ENCODE data around the gene OR9K2.
"Not testable (repeated sequence)": the region's sequence is repeated elsewhere in the genome, so short reads cannot be mapped to it uniquely, and the experiment has no call there.

Gene OR9K2

GRCh38 chr12:55171445-55171844 is 45.2 kb downstream of the OR9K2 start:
- H4K20me1 ChIP-seq (ENCODE audit: low read depth, low read length), result no peaks in the 10 kb centered on the region
- H2AFZ ChIP-seq (ENCODE audit: low read depth, low read length, severe bottlenecking), result no peak overlapping the region
- no peak for TF ChIP-seq EZH2phosphoT487 (conservative IDR thresholded peaks at IDR 0.05; ENCODE audit: low read length)
- no peak for TF ChIP-seq CTCF (IDR thresholded peaks at IDR 0.05; ENCODE audit: insufficient read depth, low read length, poor library complexity, severe bottlenecking)
- H3F3A ChIP-seq (ENCODE audit: insufficient read depth), result no peaks in the 10 kb centered on the region
- no peak overlapping the region for H3K4me3 ChIP-seq (ENCODE audit: insufficient read depth, low read length, poor library complexity, severe bottlenecking)
- no peak overlapping the region for H3K27ac ChIP-seq (ENCODE audit: low read depth, low read length)
- H3K79me2 ChIP-seq (ENCODE audit: insufficient read depth, low read length), result no peaks in the 10 kb centered on the region
- H3K9me3 ChIP-seq (ENCODE audit: insufficient read depth, low read length), result no peaks in the 10 kb centered on the region
- H3K9me2 ChIP-seq (replicated peaks; ENCODE audit: insufficient read depth, low read length), result no peaks in the 10 kb centered on the region
- H3K27me3 ChIP-seq (ENCODE audit: low read length), result no peaks in the 10 kb centered on the region
- no peak overlapping the region for H3K9ac ChIP-seq (ENCODE audit: low read length)
- H3K4me2 ChIP-seq (ENCODE audit: low read depth, low read length, poor library complexity, severe bottlenecking), result no peak overlapping the region
- H3K36me3 ChIP-seq (ENCODE audit: low read length), result no peaks in the 10 kb centered on the region

- H3K9me3 ChIP-seq (ENCODE audit: insufficient read depth, low read length); H3K27ac ChIP-seq (ENCODE audit: low read depth, low read length): not testable (repeated sequence)
Measured at GRCh38 chr12:55171846-55172245, 45.6 kb downstream of the OR9K2 start.

GRCh38 chr12:55172686-55173085 is 46.5 kb downstream of the OR9K2 start:
- TF ChIP-seq EZH2phosphoT487 (conservative IDR thresholded peaks at IDR 0.05; ENCODE audit: low read length) (no peak), CTCF (IDR thresholded peaks at IDR 0.05; ENCODE audit: insufficient read depth, low read length, poor library complexity, severe bottlenecking) (no peak)
- Histone ChIP-seq H3K27me3 (ENCODE audit: low read length) (no peaks in the 10 kb centered on the region), H3K36me3 (ENCODE audit: low read length) (no peaks in the 10 kb centered on the region), H3K9ac (ENCODE audit: low read length) (no peak overlapping the region), H3K9me2 (replicated peaks; ENCODE audit: insufficient read depth, low read length) (no peaks in the 10 kb centered on the region), H3K9me3 (ENCODE audit: insufficient read depth, low read length) (no peaks in the 10 kb centered on the region), H4K20me1 (ENCODE audit: low read depth, low read length) (no peaks in the 10 kb centered on the region), H3K79me2 (ENCODE audit: insufficient read depth, low read length) (no peaks in the 10 kb centered on the region), H3F3A (ENCODE audit: insufficient read depth) (no peaks in the 10 kb centered on the region), H3K4me2 (ENCODE audit: low read depth, low read length, poor library complexity, severe bottlenecking) (no peak overlapping the region), H3K4me3 (ENCODE audit: insufficient read depth, low read length, poor library complexity, severe bottlenecking) (no peak overlapping the region), H2AFZ (ENCODE audit: low read depth, low read length, severe bottlenecking) (no peak overlapping the region), H3K27ac (ENCODE audit: low read depth, low read length) (no peak overlapping the region)

More at GRCh38 chr12:55171846-55172245, 45.6 kb downstream of the OR9K2 start:
- H3F3A ChIP-seq (ENCODE audit: insufficient read depth); H3K36me3 ChIP-seq (ENCODE audit: low read length); H3K27me3 ChIP-seq (ENCODE audit: low read length); H4K20me1 ChIP-seq (ENCODE audit: low read depth, low read length); H3K4me2 ChIP-seq (ENCODE audit: low read depth, low read length, poor library complexity, severe bottlenecking); H3K9ac ChIP-seq (ENCODE audit: low read length); H2AFZ ChIP-seq (ENCODE audit: low read depth, low read length, severe bottlenecking); H3K79me2 ChIP-seq (ENCODE audit: insufficient read depth, low read length); H3K9me2 ChIP-seq (replicated peaks; ENCODE audit: insufficient read depth, low read length); H3K4me3 ChIP-seq (ENCODE audit: insufficient read depth, low read length, poor library complexity, severe bottlenecking): not testable (repeated sequence)

- H3K9me2 ChIP-seq (replicated peaks; ENCODE audit: insufficient read depth, low read length), result no peaks in the 10 kb centered on the region
Measured at GRCh38 chr12:55173456-55173855, 47.2 kb downstream of the OR9K2 start.

More at GRCh38 chr12:55173456-55173855, 47.2 kb downstream of the OR9K2 start:
- H4K20me1 ChIP-seq (ENCODE audit: low read depth, low read length), result no peaks in the 10 kb centered on the region
- H3F3A ChIP-seq (ENCODE audit: insufficient read depth), result no peaks in the 10 kb centered on the region
- no peaks in the 10 kb centered on the region for H3K79me2 ChIP-seq (ENCODE audit: insufficient read depth, low read length)
- H3K36me3 ChIP-seq (ENCODE audit: low read length), result no peaks in the 10 kb centered on the region
- no peak overlapping the region for H3K4me2 ChIP-seq (ENCODE audit: low read depth, low read length, poor library complexity, severe bottlenecking)
- H3K27ac ChIP-seq (ENCODE audit: low read depth, low read length), result no peak overlapping the region
- H3K9me3 ChIP-seq (ENCODE audit: insufficient read depth, low read length), result no peaks in the 10 kb centered on the region
- H2AFZ ChIP-seq (ENCODE audit: low read depth, low read length, severe bottlenecking), result no peak overlapping the region
- TF ChIP-seq CTCF (IDR thresholded peaks at IDR 0.05; ENCODE audit: insufficient read depth, low read length, poor library complexity, severe bottlenecking) (no peak), EZH2phosphoT487 (conservative IDR thresholded peaks at IDR 0.05; ENCODE audit: low read length) (no peak)
- no peak overlapping the region for H3K9ac ChIP-seq (ENCODE audit: low read length)
- no peaks in the 10 kb centered on the region for H3K27me3 ChIP-seq (ENCODE audit: low read length)
- no peak overlapping the region for H3K4me3 ChIP-seq (ENCODE audit: insufficient read depth, low read length, poor library complexity, severe bottlenecking)

All from SU-DHL-6 (cell line).